ENCODE measurements around the gene ZNF784. TPM values are rescaled to one million over a fixed set of nuclear protein-coding genes. Genes with fewer than 3 reads are reported as not detected.
A peak's percentile ranks its signal among the peaks of the same experiment; 100 is the strongest.

Gene ZNF784
- total RNA-seq (2022): 8.5 and 10.2 TPM in 2 replicates
- Bru-seq, nascent RNA: percentile 52 among the genes with signal in this experiment
- percentile 57 among the genes with signal in this experiment for BruChase-seq, experiment 1, labeled RNA remaining after a 2-hour chase
- percentile 49 among the genes with signal in this experiment for BruChase-seq, experiment 2, labeled RNA remaining after a 6-hour chase
- long read RNA-seq, partial matches to known transcripts: 0 of 4 reads
- long read RNA-seq, other reads (novel, unspliced or antisense): 3 of 4 reads

DNA sequence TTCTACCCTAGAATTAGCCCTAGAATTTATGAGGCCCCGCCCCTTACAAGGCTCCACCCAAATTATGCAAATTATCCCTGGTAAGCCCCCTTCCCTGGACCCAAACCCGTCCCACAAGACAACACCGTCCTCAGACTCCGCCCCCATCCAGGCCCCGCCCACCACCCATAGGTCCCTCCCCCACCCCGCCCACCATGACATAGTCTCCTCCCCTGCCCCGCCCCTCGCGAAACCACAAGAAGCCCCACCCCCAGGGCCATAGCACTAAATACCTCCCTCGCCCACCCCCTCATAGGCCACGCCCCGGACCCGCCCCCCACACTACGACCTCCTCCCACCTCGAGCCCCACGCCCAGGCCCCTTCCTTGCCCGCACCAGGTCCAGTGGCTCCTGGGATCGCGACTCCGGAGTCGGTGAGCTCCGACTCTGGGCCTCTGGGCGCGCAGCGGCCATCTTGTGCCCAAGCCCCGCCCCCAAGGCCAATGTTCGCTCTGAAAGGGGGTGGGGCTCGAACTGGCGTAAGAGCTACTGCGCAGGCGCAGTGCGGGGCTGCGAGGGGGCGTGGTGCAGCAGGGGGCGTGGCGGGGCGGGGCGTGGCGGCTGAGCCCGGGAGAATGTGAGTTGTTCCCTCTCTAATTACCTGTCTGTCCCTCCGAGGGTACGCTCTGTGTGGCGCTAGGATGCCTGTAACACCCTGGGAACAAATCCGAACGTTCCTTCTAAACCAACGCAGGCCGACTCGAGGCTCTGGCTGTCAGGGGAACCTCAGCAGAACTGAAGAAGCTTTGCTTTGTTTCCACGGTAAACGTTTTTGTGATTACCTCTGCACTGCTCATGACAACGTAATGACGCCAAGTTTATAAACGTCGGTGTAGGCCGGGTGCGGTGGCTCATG, at the start of gene ZNF784:
ZNF784 (minus strand) TSS at position 458 of the 895 bp plus-strand sequence; CDS start at position 453, 5 bp downstream.
- Mint-ChIP-seq H3K27ac (ENCODE audit: unreplicated experiment) (peak within 1 kb of the TSS; percentile 85), H3K36me3 (ENCODE audit: insufficient read depth, unreplicated experiment) (peaks cover 31% of the 10 kb centered on the region), H3K4me1 (ENCODE audit: low read depth, unreplicated experiment) (peaks cover 7% of the 10 kb centered on the region), H3K27me3 (ENCODE audit: insufficient read depth, unreplicated experiment) (no peaks in the 10 kb centered on the region), H3K9me3 (ENCODE audit: unreplicated experiment) (no peaks in the 10 kb centered on the region), H3K4me3 (ENCODE audit: unreplicated experiment) (peak within 1 kb of the TSS; percentile 73)
- intact Hi-C loops (cut with micrococcal nuclease; ENCODE audit: unreplicated experiment): loop anchor here (1.0 to 2.0 kb wide), 3 partner anchors 18 to 44 kb away; partner anchors contain the start of genes FIZ1 and ZNF579
- ChIA-PET CTCF (interaction anchor here (0.5 to 2.1 kb wide), 16 partner anchors 8 to 866 kb away, joined by 3 to 30 read pairs (median 4); partner anchors contain the start of genes KMT5C, TMEM238 and ZNF865), POLR2A (interaction anchor here (0.5 to 1.5 kb wide), 15 partner anchors 8 to 322 kb away, joined by 3 to 18 read pairs (median 4); partner anchors contain the start of genes FIZ1, ISOC2, KMT5C and UBE2S)
- Histone ChIP-seq H3K9me3 (0 out of 2 replicates have a peak, but pooled peaks cover 6% of the 10 kb centered on the region), H3K36me3 (ENCODE audit: control insufficient read depth, insufficient read depth, low read length) (no peaks in the 10 kb centered on the region), H3K27me3 (replicated peaks; ENCODE audit: control insufficient read depth, insufficient read depth, low read length) (no peaks in the 10 kb centered on the region), H3K4me3 (ENCODE audit: low read depth, low read length) (peak within 1 kb of the TSS; percentile 74), H3K4me1 (no peaks in the 10 kb centered on the region)
- TF ChIP-seq, protein P1, sequence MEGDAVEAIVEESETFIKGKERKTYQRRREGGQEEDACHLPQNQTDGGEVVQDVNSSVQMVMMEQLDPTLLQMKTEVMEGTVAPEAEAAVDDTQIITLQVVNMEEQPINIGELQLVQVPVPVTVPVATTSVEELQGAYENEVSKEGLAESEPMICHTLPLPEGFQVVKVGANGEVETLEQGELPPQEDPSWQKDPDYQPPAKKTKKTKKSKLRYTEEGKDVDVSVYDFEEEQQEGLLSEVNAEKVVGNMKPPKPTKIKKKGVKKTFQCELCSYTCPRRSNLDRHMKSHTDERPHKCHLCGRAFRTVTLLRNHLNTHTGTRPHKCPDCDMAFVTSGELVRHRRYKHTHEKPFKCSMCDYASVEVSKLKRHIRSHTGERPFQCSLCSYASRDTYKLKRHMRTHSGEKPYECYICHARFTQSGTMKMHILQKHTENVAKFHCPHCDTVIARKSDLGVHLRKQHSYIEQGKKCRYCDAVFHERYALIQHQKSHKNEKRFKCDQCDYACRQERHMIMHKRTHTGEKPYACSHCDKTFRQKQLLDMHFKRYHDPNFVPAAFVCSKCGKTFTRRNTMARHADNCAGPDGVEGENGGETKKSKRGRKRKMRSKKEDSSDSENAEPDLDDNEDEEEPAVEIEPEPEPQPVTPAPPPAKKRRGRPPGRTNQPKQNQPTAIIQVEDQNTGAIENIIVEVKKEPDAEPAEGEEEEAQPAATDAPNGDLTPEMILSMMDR (IDR thresholded peaks at IDR 0.05; ENCODE audit: insufficient read depth in 1 of 2, low read depth in 1 of 2, low read length in 1 of 2, severe bottlenecking in 1 of 2, unreplicated experiment in 1 of 2): no peak
- BruUV-seq (replicated peaks): no TSS peak
- peak; percentile 94 to 97 for DNase-seq

GRCh38 chr19:55673889-55674288, 49.5 kb upstream of the ZNF784 start:
- peaks cover 94% of the 10 kb centered on the region for H3K36me3 Mint-ChIP-seq (ENCODE audit: insufficient read depth, unreplicated experiment)
- no peaks in the 10 kb centered on the region for H3K27me3 Mint-ChIP-seq (ENCODE audit: insufficient read depth, unreplicated experiment)
- Histone ChIP-seq H3K4me1 (peaks cover 30% of the 10 kb centered on the region), H3K36me3 (ENCODE audit: control insufficient read depth, insufficient read depth, low read length) (peaks cover 13% of the 10 kb centered on the region), H3K27me3 (replicated peaks; ENCODE audit: control insufficient read depth, insufficient read depth, low read length) (no peaks in the 10 kb centered on the region), H3K9me3 (no peaks in the 10 kb centered on the region), H3K4me3 (ENCODE audit: low read depth, low read length) (no peak overlapping the region)
- POLR2A ChIA-PET: no interaction called here
- no TSS peak for BruUV-seq (replicated peaks)
- no peaks in the 10 kb centered on the region for H3K9me3 Mint-ChIP-seq (ENCODE audit: unreplicated experiment)
- intact Hi-C loops (cut with micrococcal nuclease; ENCODE audit: unreplicated experiment): loop anchor here (2.0 kb wide), 1 partner anchor 19 kb away; the partner anchor contains the start of gene U2AF2
- TF ChIP-seq, protein P1 (IDR thresholded peaks at IDR 0.05; ENCODE audit: insufficient read depth in 1 of 2, low read depth in 1 of 2, low read length in 1 of 2, severe bottlenecking in 1 of 2, unreplicated experiment in 1 of 2): no peak
- H3K4me1 Mint-ChIP-seq (ENCODE audit: low read depth, unreplicated experiment): peaks cover 54% of the 10 kb centered on the region
- DNase-seq: no peak
- peak overlapping the region; percentile 92 for H3K27ac Mint-ChIP-seq (ENCODE audit: unreplicated experiment)
- CTCF ChIA-PET: interaction anchor here (1.1 kb wide), 1 partner anchor 20 kb away, joined by 5 read pairs; no protein-coding TSS in a partner anchor
- peak overlapping the region; percentile 94 for H3K4me3 Mint-ChIP-seq (ENCODE audit: unreplicated experiment)

GRCh38 chr19:55673465-55673864, 49.1 kb upstream of the ZNF784 start:
- peak overlapping the region; percentile 94 for H3K4me3 Mint-ChIP-seq (ENCODE audit: unreplicated experiment)
- TF ChIP-seq, protein P1 (IDR thresholded peaks at IDR 0.05; ENCODE audit: insufficient read depth in 1 of 2, low read depth in 1 of 2, low read length in 1 of 2, severe bottlenecking in 1 of 2, unreplicated experiment in 1 of 2): no peak
- no TSS peak for BruUV-seq (replicated peaks)
- no peak overlapping the region for H3K4me3 ChIP-seq (ENCODE audit: low read depth, low read length)
- no peak for DNase-seq
- H3K36me3 ChIP-seq (ENCODE audit: control insufficient read depth, insufficient read depth, low read length): peaks cover 13% of the 10 kb centered on the region
- H3K4me1 ChIP-seq: peaks cover 35% of the 10 kb centered on the region
- no peaks in the 10 kb centered on the region for H3K9me3 ChIP-seq
- H3K27ac Mint-ChIP-seq (ENCODE audit: unreplicated experiment): peak overlapping the region; percentile 92
- intact Hi-C loops (cut with micrococcal nuclease; ENCODE audit: unreplicated experiment): no loop called here
- no peaks in the 10 kb centered on the region for H3K27me3 Mint-ChIP-seq (ENCODE audit: insufficient read depth, unreplicated experiment)
- H3K4me1 Mint-ChIP-seq (ENCODE audit: low read depth, unreplicated experiment): peaks cover 54% of the 10 kb centered on the region
- no peaks in the 10 kb centered on the region for H3K27me3 ChIP-seq (replicated peaks; ENCODE audit: control insufficient read depth, insufficient read depth, low read length)
- peaks cover 93% of the 10 kb centered on the region for H3K36me3 Mint-ChIP-seq (ENCODE audit: insufficient read depth, unreplicated experiment)
- POLR2A ChIA-PET: no interaction called here
- CTCF ChIA-PET: interaction anchor here (1.1 kb wide), 1 partner anchor 19 kb away, joined by 5 read pairs; no protein-coding TSS in a partner anchor
- no peaks in the 10 kb centered on the region for H3K9me3 Mint-ChIP-seq (ENCODE audit: unreplicated experiment)

All from Caco-2 (cell line).